ENCODE results near the gene VANGL2.

Gene VANGL2

GRCh38 chr1:160465123-160465522 lies 64.8 kb downstream of the VANGL2 start:
- Mint-ChIP-seq H3K4me3 (no peak overlapping the region), H3K9me3 (no peaks in the 10 kb centered on the region), H3K27ac (no peak overlapping the region), H3K4me1 (peaks cover 7% of the 10 kb centered on the region), H3K36me3 (ENCODE audit: low read depth) (no peaks in the 10 kb centered on the region), H3K27me3 (ENCODE audit: low read depth, poor library complexity) (peaks cover 9% of the 10 kb centered on the region)
- DNase-seq = no peak
- TF ChIP-seq CTCF (IDR thresholded peaks at IDR 0.05) = no peak

GRCh38 chr1:160466961-160467360 lies 66.6 kb downstream of the VANGL2 start:
- H3K27ac Mint-ChIP-seq = no peak overlapping the region
- H3K27me3 Mint-ChIP-seq (ENCODE audit: low read depth, poor library complexity) = peaks cover 9% of the 10 kb centered on the region
- DNase-seq = no peak
- TF ChIP-seq CTCF (IDR thresholded peaks at IDR 0.05) = no peak
- no peaks in the 10 kb centered on the region for H3K9me3 Mint-ChIP-seq
- H3K4me3 Mint-ChIP-seq = no peak overlapping the region
- no peaks in the 10 kb centered on the region for H3K36me3 Mint-ChIP-seq (ENCODE audit: low read depth)
- H3K4me1 Mint-ChIP-seq = no peaks in the 10 kb centered on the region

GRCh38 chr1:160467576-160467975 lies 67.2 kb downstream of the VANGL2 start:
- no peaks in the 10 kb centered on the region for H3K36me3 Mint-ChIP-seq (ENCODE audit: low read depth)

GRCh38 chr1:160471253-160471652 lies 70.9 kb downstream of the VANGL2 start:
- Mint-ChIP-seq H3K27me3 (ENCODE audit: low read depth, poor library complexity) (no peaks in the 10 kb centered on the region), H3K36me3 (ENCODE audit: low read depth) (no peaks in the 10 kb centered on the region), H3K9me3 (no peaks in the 10 kb centered on the region), H3K27ac (no peak overlapping the region), H3K4me3 (no peak overlapping the region), H3K4me1 (no peaks in the 10 kb centered on the region)
- no peak for TF ChIP-seq CTCF (IDR thresholded peaks at IDR 0.05)
- DNase-seq = no peak

More at GRCh38 chr1:160467576-160467975, 67.2 kb downstream of the VANGL2 start:
- H3K27ac Mint-ChIP-seq = no peak overlapping the region
- no peaks in the 10 kb centered on the region for H3K9me3 Mint-ChIP-seq
- peaks cover 9% of the 10 kb centered on the region for H3K27me3 Mint-ChIP-seq (ENCODE audit: low read depth, poor library complexity)
- no peak overlapping the region for H3K4me3 Mint-ChIP-seq
- no peak for DNase-seq
- H3K4me1 Mint-ChIP-seq = no peaks in the 10 kb centered on the region
- no peak for TF ChIP-seq CTCF (IDR thresholded peaks at IDR 0.05)

- Mint-ChIP-seq H3K4me1 (no peaks in the 10 kb centered on the region), H3K4me3 (no peak overlapping the region), H3K27me3 (ENCODE audit: low read depth, poor library complexity) (no peaks in the 10 kb centered on the region), H3K27ac (no peak overlapping the region), H3K36me3 (ENCODE audit: low read depth) (no peaks in the 10 kb centered on the region), H3K9me3 (no peaks in the 10 kb centered on the region)
- no peak for DNase-seq
- no peak for TF ChIP-seq CTCF (IDR thresholded peaks at IDR 0.05)
Measured at GRCh38 chr1:160472112-160472511, 71.7 kb downstream of the VANGL2 start.

GRCh38 chr1:160474392-160475242 lies 74.3 kb downstream of the VANGL2 start:
- Mint-ChIP-seq H3K36me3 (ENCODE audit: low read depth) (no peaks in the 10 kb centered on the region), H3K9me3 (peaks cover 12% of the 10 kb centered on the region), H3K27me3 (ENCODE audit: low read depth, poor library complexity) (peaks cover 4% of the 10 kb centered on the region), H3K27ac (no peak overlapping the region), H3K4me1 (no peaks in the 10 kb centered on the region), H3K4me3 (no peak overlapping the region)
- DNase-seq = no peak
- TF ChIP-seq CTCF (IDR thresholded peaks at IDR 0.05) = no peak
